CD8-positive, alpha-beta memory T cell (primary cell): ENCODE results near the gene PGM2. TPM values are rescaled to one million over a fixed set of nuclear protein-coding genes. Genes with fewer than 3 reads are reported as not detected.
"Not testable (repeated sequence)": the region's sequence is repeated elsewhere in the genome, so short reads cannot be mapped to it uniquely, and the experiment has no call there.

Source experiments
- CTCF ChIA-PET: fragments of 350-600 bp; sonication (Branson Sonifier 250); formaldehyde crosslinking; loops from one replicate; lab custom pipeline; 2021; ENCODE audit warnings: antibody characterized with exemption; lab: Charles Lee
- POLR2A ChIA-PET: fragments of 350-600 bp; sonication (Branson Sonifier 250); formaldehyde crosslinking; loops from one replicate; lab custom pipeline; 2021; ENCODE audit warnings: antibody characterized with exemption; lab: Charles Lee
- DNase-seq, 5 donors: peaks; one replicate each; pipeline versions ENCODE4 v3.0.0 to v3.0.0-alpha.2; 2020 to 2022; ENCODE audit warnings: mixed read lengths in 1 of 5
- H3K27ac ChIP-seq: one replicate; pipeline ENCODE4 v1.7.0; 2013; ENCODE audit warnings: low read depth, mild to moderate bottlenecking, low read length, moderate library complexity
- H3K27me3 ChIP-seq: 2 replicates; pipeline ENCODE4 v1.7.0; 2013; ENCODE audit warnings: low read length, mild to moderate bottlenecking; ENCODE audit not compliant: insufficient read depth, poor library complexity, severe bottlenecking
- H3K36me3 ChIP-seq: 2 replicates; pipeline ENCODE4 v1.7.0; 2013; ENCODE audit warnings: mild to moderate bottlenecking, low read length, moderate library complexity; ENCODE audit not compliant: insufficient read depth
- H3K4me1 ChIP-seq: 2 replicates; pipeline ENCODE4 v1.7.0; 2013; ENCODE audit warnings: mild to moderate bottlenecking, low read length, moderate library complexity; ENCODE audit not compliant: insufficient read depth
- H3K4me3 ChIP-seq: 2 replicates; pipeline ENCODE4 v1.7.0; 2013; ENCODE audit warnings: mild to moderate bottlenecking, low read length
- H3K9me3 ChIP-seq: 2 replicates; pipeline ENCODE4 v1.7.0; 2013; ENCODE audit warnings: mild to moderate bottlenecking, low read length
- H3K27ac Mint-ChIP-seq, 8 donors: one replicate each; pipeline ENCODE4 v1.8.0; 2020 to 2021; ENCODE audit warnings: mixed read lengths in 8 of 8, mild to moderate bottlenecking in 6 of 8, inconsistent platforms in 3 of 8, moderate library complexity in 3 of 8
- H3K27me3 Mint-ChIP-seq, 2 donors: one replicate each; pipeline ENCODE4 v1.8.0; 2020 to 2021; ENCODE audit warnings: mixed read lengths in 2 of 2, mild to moderate bottlenecking in 1 of 2, moderate library complexity in 1 of 2
- H3K36me3 Mint-ChIP-seq, 3 donors: one replicate each; pipeline ENCODE4 v1.8.0; 2020 to 2021; ENCODE audit warnings: mixed read lengths in 3 of 3, inconsistent platforms in 1 of 3, mild to moderate bottlenecking in 1 of 3
- H3K4me1 Mint-ChIP-seq, 3 donors: one replicate each; pipeline ENCODE4 v1.8.0; 2020 to 2021; ENCODE audit warnings: mixed read lengths in 3 of 3, inconsistent platforms in 1 of 3, mild to moderate bottlenecking in 1 of 3
- H3K4me3 Mint-ChIP-seq, 7 donors: one replicate each; pipeline ENCODE4 v1.8.0; 2020 to 2021; ENCODE audit warnings: mixed read lengths in 7 of 7, mild to moderate bottlenecking in 6 of 7, moderate library complexity in 4 of 7, inconsistent platforms in 2 of 7
- H3K9me3 Mint-ChIP-seq, 5 donors: one replicate each; pipeline ENCODE4 v1.8.0; 2020 to 2022; ENCODE audit warnings: mixed read lengths in 5 of 5, mild to moderate bottlenecking in 3 of 5, moderate library complexity in 2 of 5, inconsistent platforms in 1 of 5
- polyA plus RNA-seq: library from polyadenylated mRNA; unstranded; fragments of 300-500 nt; fragmentation: Illumina TruSeq; gene quantifications from one replicate; pipeline ENCODE4 v1.2.3, GENCODE V29; 2021
- total RNA-seq, 2 experiments: library from RNA; stranded (reverse); gene quantifications; one replicate each; pipeline ENCODE4 v1.2.3, GENCODE V29; 2021

PGM2 gene
- total RNA-seq (10 to 100 TPM; 62.3 to 65.9 TPM), polyA plus RNA-seq (18.1 TPM)

DNA sequence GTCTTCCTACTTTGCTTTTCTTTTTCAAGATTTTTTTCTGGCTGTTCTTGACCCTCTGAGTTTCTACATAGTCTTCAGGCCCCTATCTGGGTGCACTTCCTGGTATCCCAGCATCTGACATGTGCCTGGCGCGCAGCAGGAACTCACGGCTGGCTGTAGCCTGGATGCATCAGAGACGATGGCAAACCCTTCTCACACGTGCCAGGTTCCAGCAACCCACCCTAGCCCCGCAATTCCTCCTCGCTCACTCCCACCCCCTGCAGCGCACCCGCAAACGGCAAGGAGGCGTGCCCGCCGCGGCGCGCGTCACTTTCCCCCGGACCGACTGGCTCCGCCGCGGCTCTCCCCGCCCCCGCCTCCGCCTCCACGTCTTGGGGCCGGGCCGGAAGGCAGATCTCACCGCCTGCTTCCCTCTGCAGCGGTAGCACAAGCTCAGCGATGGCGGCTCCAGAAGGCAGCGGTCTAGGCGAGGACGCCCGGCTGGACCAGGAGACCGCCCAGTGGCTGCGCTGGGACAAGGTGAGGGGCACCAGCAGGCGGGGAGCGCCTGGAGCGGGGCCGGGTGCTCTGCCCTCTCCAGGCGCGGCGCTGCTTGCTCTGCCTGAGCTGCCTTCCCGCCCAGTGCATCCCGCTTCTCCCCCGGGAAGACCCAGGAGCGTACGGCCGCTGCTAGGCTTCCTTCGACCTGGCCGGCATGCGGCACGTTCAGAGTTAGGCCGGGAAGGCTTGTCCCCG is at the start of gene PGM2:
TSS of gene PGM2 (plus strand) at position 392 of the 735 bp plus-strand sequence. CDS start at position 439, 47 bp downstream.
- peaks cover 12% of the 10 kb centered on the region for H3K36me3 ChIP-seq
- POLR2A ChIA-PET = interaction anchor here (0.5 to 1.2 kb wide), 5 partner anchors 9 to 1355 kb away, joined by 3 to 8 read pairs (median 4); partner anchors contain the start of gene TBC1D1
- Mint-ChIP-seq H3K27ac (peak within 1 kb of the TSS; percentile 62 to 97 (median 95)), H3K4me1 (peaks cover 37 to 52% (median 45%) of the 10 kb centered on the region in 3 donors), H3K36me3 (peaks cover 11 to 33% (median 14%) of the 10 kb centered on the region in 3 donors), H3K27me3 (peaks cover 0 to 2% of the 10 kb centered on the region in 2 donors), H3K9me3 (no peaks in the 10 kb centered on the region), H3K4me3 (peak within 1 kb of the TSS; percentile 95 to 99 (median 98))
- H3K27me3 ChIP-seq = no peaks in the 10 kb centered on the region
- peak within 1 kb of the TSS; percentile 80 for H3K27ac ChIP-seq
- peaks cover 17% of the 10 kb centered on the region for H3K4me1 ChIP-seq
- CTCF ChIA-PET = interaction anchor here (0.9 to 2.1 kb wide), 4 partner anchors 22 to 209 kb away, joined by 3 to 6 read pairs (median 4); partner anchors contain the start of gene TBC1D1
- peak within 1 kb of the TSS; percentile 99 for H3K4me3 ChIP-seq
- no peaks in the 10 kb centered on the region for H3K9me3 ChIP-seq
- peak; percentile 85 to 91 (median 86) for DNase-seq

DNA sequence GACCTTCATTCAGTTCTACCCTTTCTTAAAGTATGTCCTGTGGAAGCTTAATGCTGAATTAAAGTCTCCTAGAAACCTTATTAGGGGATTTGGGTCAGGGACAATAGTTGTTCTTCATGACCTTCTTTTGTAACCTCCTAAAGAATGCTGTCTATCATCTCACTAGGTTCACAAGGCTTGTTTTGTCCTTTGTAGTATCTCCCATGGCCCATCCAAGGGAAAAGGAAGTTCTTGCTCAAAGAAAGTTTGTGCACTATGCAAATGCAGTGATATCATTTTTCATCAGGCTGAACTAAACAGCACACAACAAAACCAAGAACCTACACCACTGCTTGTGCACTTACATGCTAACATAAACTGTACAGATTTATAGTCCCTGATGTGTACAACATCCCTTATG is 46.6 kb upstream of the PGM2 start:
- peaks cover 0 to 6% (median 0%) of the 10 kb centered on the region in 3 donors for H3K36me3 Mint-ChIP-seq
- peaks cover 16 to 18% (median 17%) of the 10 kb centered on the region in 3 donors for H3K4me1 Mint-ChIP-seq
- no peak overlapping the region for H3K4me3 Mint-ChIP-seq
- H3K36me3 ChIP-seq = no peaks in the 10 kb centered on the region
- ChIA-PET CTCF (interaction anchor here (2.4 kb wide), 1 partner anchor 177 kb away, joined by 13 read pairs; no protein-coding TSS in a partner anchor), POLR2A (no interaction called here)
- no peak overlapping the region for H3K27ac ChIP-seq
- DNase-seq = no peak
- peak overlapping the region; percentile 33 for H3K4me3 ChIP-seq
- no peaks in the 10 kb centered on the region for H3K27me3 ChIP-seq
- H3K9me3 ChIP-seq = no peaks in the 10 kb centered on the region
- peak overlapping the region in 6 of 8 donors; percentile 18 to 84 (median 76) for H3K27ac Mint-ChIP-seq
- H3K4me1 ChIP-seq = peaks cover 23% of the 10 kb centered on the region
- no peaks in the 10 kb centered on the region for H3K9me3 Mint-ChIP-seq
- H3K27me3 Mint-ChIP-seq = peaks cover 0 to 3% of the 10 kb centered on the region in 2 donors

DNA sequence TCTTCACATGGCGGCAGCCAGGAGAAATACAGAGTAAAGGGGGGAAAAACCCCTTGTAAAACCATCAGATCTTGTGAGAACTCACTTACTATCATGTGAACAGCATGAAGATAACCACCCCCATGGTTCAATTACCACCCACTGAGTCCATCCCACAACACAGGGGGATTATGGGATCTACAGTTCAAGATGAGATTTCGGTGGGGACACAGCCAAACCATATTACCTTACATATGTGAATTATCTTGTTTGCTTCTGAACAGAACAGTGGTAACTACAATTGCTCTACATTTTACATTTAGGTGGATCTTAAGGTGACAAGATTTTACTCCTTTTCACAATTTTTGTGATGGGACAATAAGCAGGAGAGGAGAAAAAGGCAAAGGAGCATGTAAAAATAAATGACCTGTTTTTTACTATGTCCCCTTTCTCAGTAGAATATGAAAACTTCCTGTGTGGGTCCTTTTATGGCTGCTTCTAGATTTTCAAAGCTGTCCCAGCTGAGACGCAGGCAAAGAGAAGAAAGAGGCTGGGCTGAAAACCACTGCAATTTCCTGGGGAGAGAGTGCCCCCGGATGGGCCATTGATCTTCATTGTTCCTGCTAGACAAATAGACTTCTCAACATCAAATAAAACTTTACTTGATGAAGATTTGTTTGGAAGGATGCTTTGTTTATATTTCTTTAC is 45.9 kb upstream of the PGM2 start:
- Mint-ChIP-seq H3K27me3 (peaks cover 0 to 3% of the 10 kb centered on the region in 2 donors), H3K36me3 (peaks cover 0 to 6% (median 0%) of the 10 kb centered on the region in 3 donors), H3K4me1 (peaks cover 16 to 18% (median 17%) of the 10 kb centered on the region in 3 donors), H3K27ac (peak overlapping the region; percentile 18 to 89 (median 76)), H3K4me3 (peak overlapping the region in 6 of 7 donors; percentile 3 to 37 (median 12)), H3K9me3 (no peaks in the 10 kb centered on the region)
- Histone ChIP-seq H3K4me3 (no peak overlapping the region), H3K9me3 (no peaks in the 10 kb centered on the region), H3K4me1 (peaks cover 23% of the 10 kb centered on the region), H3K36me3 (no peaks in the 10 kb centered on the region), H3K27ac (no peak overlapping the region), H3K27me3 (no peaks in the 10 kb centered on the region)
- peak; percentile 9 to 85 (median 63) for DNase-seq
- ChIA-PET POLR2A (no interaction called here), CTCF (interaction anchor here (0.7 to 3.7 kb wide), 5 partner anchors 14 to 182 kb away, joined by 3 to 32 read pairs (median 5); partner anchors contain the start of gene RELL1)

DNA sequence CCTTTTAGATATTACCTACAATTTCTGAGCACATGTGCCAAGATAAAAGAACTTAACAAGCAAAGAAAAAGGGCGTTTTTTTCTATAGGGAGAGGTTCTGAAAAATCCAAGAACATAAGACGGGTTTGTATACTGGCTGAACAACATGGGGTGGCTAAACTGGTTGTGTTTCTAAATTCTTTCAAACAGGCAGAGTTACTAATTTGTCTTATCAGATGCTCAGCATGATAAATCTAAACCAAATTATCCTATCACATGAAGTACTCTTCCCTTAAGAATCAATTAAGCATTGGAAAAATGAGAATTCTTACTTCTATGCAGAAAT is 45.4 kb upstream of the PGM2 start:
- H3K27ac ChIP-seq = no peak overlapping the region
- H3K4me3 Mint-ChIP-seq = peak overlapping the region in 2 of 7 donors; percentile 9 to 14
- no peak overlapping the region for H3K4me3 ChIP-seq
- peaks cover 0 to 6% (median 0%) of the 10 kb centered on the region in 3 donors for H3K36me3 Mint-ChIP-seq
- peaks cover 23% of the 10 kb centered on the region for H3K4me1 ChIP-seq
- no peaks in the 10 kb centered on the region for H3K9me3 Mint-ChIP-seq
- peaks cover 16 to 18% (median 17%) of the 10 kb centered on the region in 3 donors for H3K4me1 Mint-ChIP-seq
- no peak for DNase-seq
- POLR2A ChIA-PET = no interaction called here
- H3K27me3 Mint-ChIP-seq = peaks cover 0 to 3% of the 10 kb centered on the region in 2 donors
- H3K27me3 ChIP-seq = no peaks in the 10 kb centered on the region
- CTCF ChIA-PET = interaction anchor here (0.7 to 3.7 kb wide), 4 partner anchors 14 to 183 kb away, joined by 3 to 32 read pairs (median 6); partner anchors contain the start of gene RELL1
- H3K36me3 ChIP-seq = no peaks in the 10 kb centered on the region
- H3K9me3 ChIP-seq = no peaks in the 10 kb centered on the region
- peak overlapping the region; percentile 18 to 89 (median 76) for H3K27ac Mint-ChIP-seq

DNA sequence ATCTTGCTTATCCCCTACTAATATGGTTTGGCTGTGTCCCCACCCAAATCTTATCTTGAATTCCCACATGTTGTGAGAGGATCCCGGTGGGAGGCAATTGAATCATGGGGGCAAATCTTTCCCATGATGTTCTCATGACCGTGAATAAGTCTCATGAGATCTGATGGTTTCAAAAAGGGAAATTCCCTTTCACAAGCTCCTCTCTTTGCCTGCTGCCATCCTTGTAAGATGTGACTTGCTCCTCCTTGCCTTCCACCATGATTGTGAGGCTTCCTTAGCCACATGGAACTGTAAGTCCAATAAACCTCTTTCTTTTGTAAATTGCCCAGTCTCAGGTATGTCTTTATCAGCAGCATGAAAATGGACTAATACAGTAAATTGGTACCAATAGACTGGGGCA is 40.2 kb upstream of the PGM2 start:
- H3K4me1 Mint-ChIP-seq, POLR2A ChIA-PET: not testable (repeated sequence)

DNA sequence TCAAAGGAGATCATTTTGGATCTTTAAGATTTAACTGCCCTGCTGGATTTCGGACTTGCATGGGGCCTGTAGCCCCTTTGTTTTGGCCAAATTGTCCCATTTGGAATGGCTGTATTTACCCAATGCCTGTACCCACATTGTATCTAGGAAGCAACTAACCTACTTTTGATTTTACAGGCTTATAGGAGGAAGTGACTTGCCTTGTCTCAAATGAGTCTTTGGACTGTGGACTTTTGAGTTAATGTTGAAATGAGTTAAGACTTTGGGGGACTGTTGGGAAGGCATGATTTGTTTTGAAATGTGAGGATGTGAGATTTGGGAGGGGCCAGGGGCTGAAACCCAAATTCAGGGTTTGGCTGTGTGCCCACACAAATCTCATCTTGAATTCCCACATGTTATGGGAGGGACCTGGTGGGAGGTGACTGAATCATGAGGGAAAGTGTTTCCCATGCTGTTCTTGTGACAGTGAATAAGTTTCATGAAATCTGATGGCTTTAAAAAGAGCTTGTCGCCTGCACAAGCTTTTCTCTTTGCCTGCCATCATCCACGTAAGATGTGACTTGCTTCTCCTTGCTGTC is 38.5 kb upstream of the PGM2 start:
- H3K4me1 Mint-ChIP-seq, H3K27me3 ChIP-seq, H3K27ac Mint-ChIP-seq, H3K4me3 ChIP-seq, H3K4me1 ChIP-seq, DNase-seq, H3K9me3 ChIP-seq, H3K27ac ChIP-seq, H3K36me3 ChIP-seq, H3K9me3 Mint-ChIP-seq, H3K36me3 Mint-ChIP-seq, H3K4me3 Mint-ChIP-seq, POLR2A ChIA-PET: not testable (repeated sequence)
- H3K27me3 Mint-ChIP-seq = peaks cover 9 to 41% of the 10 kb centered on the region in 2 donors
- CTCF ChIA-PET = interaction anchor here (1.1 kb wide), 1 partner anchor 185 kb away, joined by 3 read pairs; no protein-coding TSS in a partner anchor

More for the DNA sequence above, 40.2 kb upstream of the PGM2 start:
- H3K4me1 ChIP-seq, H3K36me3 Mint-ChIP-seq, H3K4me3 Mint-ChIP-seq, H3K36me3 ChIP-seq, H3K27ac Mint-ChIP-seq, H3K9me3 Mint-ChIP-seq, H3K27me3 ChIP-seq, H3K4me3 ChIP-seq, DNase-seq, H3K9me3 ChIP-seq, H3K27ac ChIP-seq: not testable (repeated sequence)
- H3K27me3 Mint-ChIP-seq = peaks cover 9 to 36% of the 10 kb centered on the region in 2 donors
- CTCF ChIA-PET = interaction anchor here (0.7 to 2.4 kb wide), 2 partner anchors 11 to 183 kb away, joined by 3 to 8 read pairs; no protein-coding TSS in a partner anchor

DNA sequence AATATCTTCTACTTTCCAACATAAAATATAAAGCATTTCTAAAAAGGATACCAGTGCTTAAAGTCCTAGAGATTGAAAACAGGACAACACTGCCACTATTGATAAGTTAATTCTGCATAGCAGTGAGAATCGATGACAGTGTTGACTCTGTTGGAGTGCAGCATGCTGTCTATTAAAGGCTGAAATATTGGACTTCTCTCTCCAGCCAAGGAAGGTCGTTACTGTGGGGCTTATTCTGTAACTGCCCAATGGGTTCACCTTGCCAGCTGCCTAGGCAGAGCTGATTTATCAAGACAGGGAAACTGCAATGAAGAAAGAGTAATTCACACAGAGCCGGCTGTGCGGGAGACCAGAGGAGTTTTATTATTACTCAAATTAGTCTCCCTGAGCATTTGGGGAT is 37.7 kb upstream of the PGM2 start:
- H3K9me3 Mint-ChIP-seq = peaks cover 0 to 2% (median 0%) of the 10 kb centered on the region in 5 donors
- Histone ChIP-seq H3K36me3 (no peaks in the 10 kb centered on the region), H3K4me3 (no peak overlapping the region), H3K4me1 (no peaks in the 10 kb centered on the region), H3K27me3 (no peaks in the 10 kb centered on the region), H3K9me3 (no peaks in the 10 kb centered on the region), H3K27ac (no peak overlapping the region)
- H3K27me3 Mint-ChIP-seq = peaks cover 9 to 45% of the 10 kb centered on the region in 2 donors
- no peaks in the 10 kb centered on the region for H3K4me1 Mint-ChIP-seq
- no peak overlapping the region for H3K4me3 Mint-ChIP-seq
- CTCF ChIA-PET = no interaction called here
- no peak overlapping the region for H3K27ac Mint-ChIP-seq
- H3K36me3 Mint-ChIP-seq = peaks cover 0 to 9% (median 1%) of the 10 kb centered on the region in 3 donors
- no peak for DNase-seq
- POLR2A ChIA-PET = no interaction called here
